ENCODE results near the gene DTWD2. TPM values are rescaled to one million over a fixed set of nuclear protein-coding genes. Genes with fewer than 3 reads are reported as not detected.

Gene DTWD2
- total RNA-seq, 5 donors from 2014 or later (not counting 1 experiment from before 2014, with no cell fraction given) = 3.0 to 4.4 (median 3.2) TPM

GRCh38 chr5:119021149-119021732 is 32.9 kb upstream of the DTWD2 start:
- Mint-ChIP-seq H3K27ac (no peak overlapping the region), H3K9me3 (peaks cover 0 to 8% (median 2%) of the 10 kb centered on the region in 3 donors), H3K4me1 (peaks cover 5 to 7% (median 5%) of the 10 kb centered on the region in 3 donors), H3K27me3 (no peaks in the 10 kb centered on the region), H3K4me3 (no peak overlapping the region), H3K36me3 (no peaks in the 10 kb centered on the region)
- H3K27ac ChIP-seq (ENCODE audit: low read length) = no peak overlapping the region
- no peaks in the 10 kb centered on the region for H3K36me3 ChIP-seq (ENCODE audit: control insufficient read depth in 2 of 2, extremely low read depth in 1 of 2, insufficient read depth in 1 of 2, low read length in 1 of 2)
- ChIA-PET POLR2A (no interaction called here), CTCF (interaction anchor here (0.6 to 2.3 kb wide), 11 partner anchors 8 to 413 kb away, joined by 3 to 29 read pairs (median 3); partner anchors contain the start of gene DTWD2 (in 1 of the 2))
- no peaks in the 10 kb centered on the region for H3K27me3 ChIP-seq (replicated peaks in 1 of 2; ENCODE audit: control insufficient read depth in 2 of 2, extremely low read depth in 1 of 2, insufficient read depth in 2 of 2, low read length in 1 of 2)
- no peaks in the 10 kb centered on the region for H3K9me3 ChIP-seq
- no peaks in the 10 kb centered on the region for H3K4me1 ChIP-seq (ENCODE audit: control insufficient read depth in 1 of 2, extremely low read depth in 1 of 2, insufficient read depth in 2 of 2, low read length in 2 of 2)
- DNase-seq (no peak), ATAC-seq (replicated peaks in 1 of 4) (no peak)
- H3K4me3 ChIP-seq (ENCODE audit: control insufficient read depth in 1 of 2, extremely low read depth in 1 of 2, low read length in 1 of 2) = no peak overlapping the region
- 100% methylated on average over 1 of the region's 3 CpGs for WGBS (ENCODE audit: insufficient coverage)

GRCh38 chr5:119019949-119020348 is 31.6 kb upstream of the DTWD2 start:
- Histone ChIP-seq H3K9me3 (no peaks in the 10 kb centered on the region), H3K36me3 (ENCODE audit: control insufficient read depth in 2 of 2, extremely low read depth in 1 of 2, insufficient read depth in 1 of 2, low read length in 1 of 2) (no peaks in the 10 kb centered on the region), H3K4me3 (ENCODE audit: control insufficient read depth in 1 of 2, extremely low read depth in 1 of 2, low read length in 1 of 2) (no peak overlapping the region), H3K27ac (ENCODE audit: low read length) (no peak overlapping the region), H3K27me3 (replicated peaks in 1 of 2; ENCODE audit: control insufficient read depth in 2 of 2, extremely low read depth in 1 of 2, insufficient read depth in 2 of 2, low read length in 1 of 2) (no peaks in the 10 kb centered on the region), H3K4me1 (ENCODE audit: control insufficient read depth in 1 of 2, extremely low read depth in 1 of 2, insufficient read depth in 2 of 2, low read length in 2 of 2) (no peaks in the 10 kb centered on the region)
- DNase-seq (no peak), ATAC-seq (replicated peaks in 1 of 4) (no peak)
- Mint-ChIP-seq H3K27ac (no peak overlapping the region), H3K4me3 (no peak overlapping the region), H3K27me3 (no peaks in the 10 kb centered on the region), H3K4me1 (peaks cover 5 to 7% (median 5%) of the 10 kb centered on the region in 3 donors), H3K9me3 (peaks cover 0 to 3% (median under 1%) of the 10 kb centered on the region in 3 donors), H3K36me3 (no peaks in the 10 kb centered on the region)
- ChIA-PET CTCF (interaction anchor here (0.6 to 0.7 kb wide), 2 partner anchors 147 to 237 kb away, joined by 4 read pairs; no protein-coding TSS in a partner anchor), POLR2A (interaction anchor here in 1 of 2 donors (0.6 kb wide), 1 partner anchor 40 kb away, joined by 4 read pairs; no protein-coding TSS in a partner anchor)
- no CpG with 5 or more reads among the region's 7 CpGs for WGBS (ENCODE audit: insufficient coverage)

- ChIA-PET CTCF (interaction anchor here in 1 of 2 donors (0.7 kb wide), 3 partner anchors 147 to 777 kb away, joined by 3 to 4 read pairs (median 3); no protein-coding TSS in a partner anchor), POLR2A (no interaction called here)
- no peak overlapping the region for H3K27ac ChIP-seq (ENCODE audit: low read length)
- H3K4me3 Mint-ChIP-seq = no peak overlapping the region
- no peaks in the 10 kb centered on the region for H3K27me3 ChIP-seq (replicated peaks in 1 of 2; ENCODE audit: control insufficient read depth in 2 of 2, extremely low read depth in 1 of 2, insufficient read depth in 2 of 2, low read length in 1 of 2)
- no peak for ATAC-seq (replicated peaks in 1 of 4)
- H3K36me3 Mint-ChIP-seq = no peaks in the 10 kb centered on the region
- no peaks in the 10 kb centered on the region for H3K36me3 ChIP-seq (ENCODE audit: control insufficient read depth in 2 of 2, extremely low read depth in 1 of 2, insufficient read depth in 1 of 2, low read length in 1 of 2)
- no peaks in the 10 kb centered on the region for H3K4me1 ChIP-seq (ENCODE audit: control insufficient read depth in 1 of 2, extremely low read depth in 1 of 2, insufficient read depth in 2 of 2, low read length in 2 of 2)
- WGBS (ENCODE audit: insufficient coverage) = no CpG with 5 or more reads among the region's 1 CpG
- H3K4me3 ChIP-seq (ENCODE audit: control insufficient read depth in 1 of 2, extremely low read depth in 1 of 2, low read length in 1 of 2) = no peak overlapping the region
- H3K9me3 ChIP-seq = no peaks in the 10 kb centered on the region
- H3K4me1 Mint-ChIP-seq = peaks cover 5 to 7% (median 5%) of the 10 kb centered on the region in 3 donors
- H3K27ac Mint-ChIP-seq = no peak overlapping the region
- no peak for DNase-seq
- H3K9me3 Mint-ChIP-seq = no peaks in the 10 kb centered on the region
- no peaks in the 10 kb centered on the region for H3K27me3 Mint-ChIP-seq
Observed at GRCh38 chr5:119019501-119019900, 31.2 kb upstream of the DTWD2 start.

DNA sequence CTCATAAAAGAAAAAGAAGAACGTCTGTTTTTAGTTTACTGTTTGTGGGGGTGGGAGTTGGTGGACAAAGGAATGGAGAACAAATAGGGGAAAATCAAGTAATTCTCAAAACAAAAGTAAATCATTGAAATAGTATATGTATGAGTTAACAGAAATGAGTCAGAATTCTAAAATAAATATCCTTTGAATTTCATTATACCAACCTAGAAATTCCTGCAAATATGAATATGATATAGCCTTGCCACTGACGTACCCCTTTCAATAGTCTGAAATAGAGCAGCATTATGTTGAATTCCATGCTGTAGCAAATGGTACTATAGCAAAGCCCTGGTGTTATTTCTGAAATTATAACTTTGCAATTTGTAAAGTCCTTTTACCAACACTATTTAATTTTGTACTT is 29.6 kb upstream of the DTWD2 start:
- no peak overlapping the region for H3K4me3 Mint-ChIP-seq
- POLR2A ChIA-PET = no interaction called here

GRCh38 chr5:119016125-119016774 is 27.9 kb upstream of the DTWD2 start:
- POLR2A ChIA-PET = interaction anchor here in 1 of 2 donors (0.6 kb wide), 1 partner anchor 51 kb away, joined by 6 read pairs; no protein-coding TSS in a partner anchor

More for the DNA sequence above, 29.6 kb upstream of the DTWD2 start:
- ATAC-seq (replicated peaks in 1 of 4) = no peak
- CTCF ChIA-PET = interaction anchor here in 1 of 2 donors (0.5 to 1.1 kb wide), 2 partner anchors 394 to 1380 kb away, joined by 3 to 5 read pairs; no protein-coding TSS in a partner anchor
- H3K36me3 ChIP-seq (ENCODE audit: control insufficient read depth in 2 of 2, extremely low read depth in 1 of 2, insufficient read depth in 1 of 2, low read length in 1 of 2) = no peaks in the 10 kb centered on the region
- H3K9me3 Mint-ChIP-seq = no peaks in the 10 kb centered on the region
- H3K27me3 Mint-ChIP-seq = no peaks in the 10 kb centered on the region
- no peaks in the 10 kb centered on the region for H3K9me3 ChIP-seq
- H3K4me3 ChIP-seq (ENCODE audit: control insufficient read depth in 1 of 2, extremely low read depth in 1 of 2, low read length in 1 of 2) = no peak overlapping the region
- no peaks in the 10 kb centered on the region for H3K36me3 Mint-ChIP-seq
- DNase-seq = no peak
- H3K27me3 ChIP-seq (replicated peaks in 1 of 2; ENCODE audit: control insufficient read depth in 2 of 2, extremely low read depth in 1 of 2, insufficient read depth in 2 of 2, low read length in 1 of 2) = no peaks in the 10 kb centered on the region
- H3K4me1 Mint-ChIP-seq = peaks cover 5 to 7% (median 5%) of the 10 kb centered on the region in 3 donors
- H3K27ac ChIP-seq (ENCODE audit: low read length) = no peak overlapping the region
- WGBS (ENCODE audit: insufficient coverage) = no CpG with 5 or more reads among the region's 2 CpGs
- H3K4me1 ChIP-seq (ENCODE audit: control insufficient read depth in 1 of 2, extremely low read depth in 1 of 2, insufficient read depth in 2 of 2, low read length in 2 of 2) = no peaks in the 10 kb centered on the region
- no peak overlapping the region for H3K27ac Mint-ChIP-seq

DNA sequence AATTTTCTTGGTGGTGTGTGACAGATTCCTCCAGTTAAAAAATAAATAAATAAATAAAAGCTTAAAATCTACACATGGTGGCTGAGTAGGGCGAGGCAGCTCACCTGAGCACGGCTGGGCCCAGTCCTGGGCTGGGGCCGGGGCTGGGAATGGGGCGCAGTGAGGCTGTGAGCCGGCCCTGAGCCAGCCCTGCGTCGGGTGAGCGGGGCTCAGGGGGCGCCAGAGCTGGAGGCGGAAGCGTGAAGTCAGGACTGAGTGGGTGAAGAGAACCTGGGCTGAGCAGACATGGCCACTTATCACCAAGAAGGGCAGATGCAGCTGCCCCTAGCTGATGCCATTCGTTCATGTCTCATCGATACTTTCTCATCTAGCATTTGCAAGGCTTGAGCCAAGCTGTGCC is 22.8 kb upstream of the DTWD2 start:
- H3K4me3 Mint-ChIP-seq = no peak overlapping the region
- DNase-seq (no peak), ATAC-seq (replicated peaks in 1 of 4) (no peak)
- H3K27ac Mint-ChIP-seq = no peak overlapping the region
- H3K9me3 ChIP-seq = no peaks in the 10 kb centered on the region
- H3K9me3 Mint-ChIP-seq = no peaks in the 10 kb centered on the region
- no peaks in the 10 kb centered on the region for H3K27me3 ChIP-seq (replicated peaks in 1 of 2; ENCODE audit: control insufficient read depth in 2 of 2, extremely low read depth in 1 of 2, insufficient read depth in 2 of 2, low read length in 1 of 2)
- no peaks in the 10 kb centered on the region for H3K4me1 Mint-ChIP-seq
- H3K4me1 ChIP-seq (ENCODE audit: control insufficient read depth in 1 of 2, extremely low read depth in 1 of 2, insufficient read depth in 2 of 2, low read length in 2 of 2) = no peaks in the 10 kb centered on the region
- ChIA-PET CTCF (interaction anchor here in 1 of 2 donors (0.5 to 0.9 kb wide), 2 partner anchors 25 to 402 kb away, joined by 3 read pairs; no protein-coding TSS in a partner anchor), POLR2A (interaction anchor here in 1 of 2 donors (0.7 kb wide), 1 partner anchor 32 kb away, joined by 3 read pairs; no protein-coding TSS in a partner anchor)
- no peaks in the 10 kb centered on the region for H3K36me3 ChIP-seq (ENCODE audit: control insufficient read depth in 2 of 2, extremely low read depth in 1 of 2, insufficient read depth in 1 of 2, low read length in 1 of 2)
- H3K27me3 Mint-ChIP-seq = no peaks in the 10 kb centered on the region
- WGBS (ENCODE audit: insufficient coverage) = 97% methylated on average over 13 of the region's 13 CpGs
- no peak overlapping the region for H3K4me3 ChIP-seq (ENCODE audit: control insufficient read depth in 1 of 2, extremely low read depth in 1 of 2, low read length in 1 of 2)
- no peaks in the 10 kb centered on the region for H3K36me3 Mint-ChIP-seq
- no peak overlapping the region for H3K27ac ChIP-seq (ENCODE audit: low read length)

More at GRCh38 chr5:119016125-119016774, 27.9 kb upstream of the DTWD2 start:
- Histone ChIP-seq H3K27me3 (replicated peaks in 1 of 2; ENCODE audit: control insufficient read depth in 2 of 2, extremely low read depth in 1 of 2, insufficient read depth in 2 of 2, low read length in 1 of 2) (no peaks in the 10 kb centered on the region), H3K27ac (ENCODE audit: low read length) (no peak overlapping the region), H3K4me1 (ENCODE audit: control insufficient read depth in 1 of 2, extremely low read depth in 1 of 2, insufficient read depth in 2 of 2, low read length in 2 of 2) (no peaks in the 10 kb centered on the region), H3K9me3 (no peaks in the 10 kb centered on the region), H3K36me3 (ENCODE audit: control insufficient read depth in 2 of 2, extremely low read depth in 1 of 2, insufficient read depth in 1 of 2, low read length in 1 of 2) (no peaks in the 10 kb centered on the region), H3K4me3 (ENCODE audit: control insufficient read depth in 1 of 2, extremely low read depth in 1 of 2, low read length in 1 of 2) (no peak overlapping the region)
- Mint-ChIP-seq H3K27ac (no peak overlapping the region), H3K9me3 (no peaks in the 10 kb centered on the region), H3K36me3 (no peaks in the 10 kb centered on the region), H3K4me1 (no peaks in the 10 kb centered on the region), H3K27me3 (no peaks in the 10 kb centered on the region), H3K4me3 (no peak overlapping the region)
- CTCF ChIA-PET = no interaction called here
- 100% methylated on average over 1 of the region's 7 CpGs for WGBS (ENCODE audit: insufficient coverage)
- DNase-seq (peak in 1 of 35 experiments; percentile 6), ATAC-seq (replicated peaks in 1 of 4) (no peak)

Data from T-cell (primary cell).